K562 (cell line): ENCODE measurements around the gene ECD. TPM values are rescaled to one million over a fixed set of nuclear protein-coding genes. Genes with fewer than 3 reads are reported as not detected.
A peak's percentile ranks its signal among the peaks of the same experiment; 100 is the strongest.
"Not testable (repeated sequence)": the region's sequence is repeated elsewhere in the genome, so short reads cannot be mapped to it uniquely, and the experiment has no call there.

Experiments used
- ATAC-seq: fragments of 200-7000 bp; cut with Tn5 transposase; 3 replicates; pipeline ENCODE4 v1.9.1; 2020; ENCODE audit warnings: moderate library complexity
- BruUV-seq: library from RNA; stranded (reverse); fragments of 400-500 nt; replicated peaks from 2 replicates; lab custom pipeline; 2021; lab: Mats Ljungman, UMichigan
- CTCF ChIA-PET: fragments of 300-600 bp; formaldehyde crosslinking; extraction: SDS; loops from one replicate; lab custom pipeline; 2021; ENCODE audit warnings: low intra/inter-chr PET ratio; lab: Yijun Ruan, JAX
- POLR2A ChIA-PET: fragments of 300-600, 350-650 bp; sonication (Branson Sonifier 250); formaldehyde crosslinking; extraction: SDS; loops from one replicate; lab custom pipeline; 2021; ENCODE audit warnings: antibody characterized with exemption, inconsistent platforms; lab: Yijun Ruan, JAX
- DNase-seq, 4 experiments: peaks; one replicate each; pipeline versions ENCODE4 v3.0.0 to v3.0.0-alpha.2; 2011 to 2018; ENCODE audit warnings: low spot score in 3 of 4, mixed read lengths in 3 of 4; ENCODE audit errors: extremely low read depth in 1 of 4
- FAIRE-seq: peaks from 2 replicates; lab custom pipeline; 2011; peaks lifted over from hg19 to GRCh38; lab: Jason Lieb, UNC
- H2AFZ ChIP-seq: 2 replicates; pipeline ENCODE4 v1.6.0; 2011; ENCODE audit warnings: low read depth, low read length, control low read depth, inconsistent platforms
- H3K27ac ChIP-seq: fragments of 200-600 bp; 3 replicates; pipeline ENCODE4 v1.8.0; 2011; ENCODE audit warnings: low read depth, mild to moderate bottlenecking, control low read depth, inconsistent platforms, low read length, moderate library complexity, mixed read lengths; ENCODE audit errors: extremely low read depth
- H3K27me3 ChIP-seq, 2 experiments: fragments of 300-600 bp in 1 of 2; 2 replicates in 1 of 2; 3 replicates in 1 of 2; pipeline versions ENCODE4 v1.6.0 to v1.8.0; 2011; ENCODE audit warnings: inconsistent platforms in 2 of 2, low read length in 2 of 2, mild to moderate bottlenecking in 1 of 2, mixed read lengths in 1 of 2, moderate library complexity in 1 of 2; ENCODE audit not compliant: control insufficient read depth in 2 of 2, insufficient read depth in 2 of 2
- H3K36me3 ChIP-seq: fragments of 300-600 bp; 3 replicates; pipeline ENCODE4 v1.8.0; 2011; ENCODE audit warnings: mild to moderate bottlenecking, low read length, inconsistent platforms; ENCODE audit not compliant: control insufficient read depth, insufficient read depth
- H3K4me1 ChIP-seq, 2 experiments: fragments of 200-600 bp in 1 of 2; replicated peaks in 1 of 2; 2 replicates in 1 of 2; 3 replicates in 1 of 2; pipeline versions ENCODE4 v1.5.1 to v1.8.0; 2011; ENCODE audit warnings: inconsistent platforms in 2 of 2, low read length in 2 of 2, mild to moderate bottlenecking in 1 of 2, mixed read lengths in 1 of 2, moderate library complexity in 1 of 2; ENCODE audit not compliant: control insufficient read depth in 2 of 2, insufficient read depth in 2 of 2
- H3K4me2 ChIP-seq: 2 replicates; pipeline ENCODE4 v1.6.1; 2011; ENCODE audit warnings: low read length, control low read depth, inconsistent platforms, mixed read lengths; ENCODE audit not compliant: insufficient read depth
- H3K4me3 ChIP-seq: fragments of 200-600 bp; sonication (generic), shearing (Covaris generic); 2 replicates; pipeline ENCODE4 v1.5.1; 2016; ENCODE audit warnings: control low read depth, inconsistent platforms
- H3K79me2 ChIP-seq: fragments of 200-600 bp; 3 replicates; pipeline ENCODE4 v1.8.0; 2011; ENCODE audit warnings: low read length, inconsistent platforms; ENCODE audit not compliant: control insufficient read depth, insufficient read depth
- H3K9ac ChIP-seq, 2 experiments: 2 replicates each; pipeline versions ENCODE4 v1.6.0 to v1.6.1; 2011; ENCODE audit warnings: low read depth in 2 of 2, low read length in 2 of 2, control low read depth in 1 of 2, inconsistent platforms in 1 of 2, mild to moderate bottlenecking in 1 of 2, mixed read lengths in 1 of 2; ENCODE audit not compliant: insufficient read depth in 1 of 2
- H3K9me1 ChIP-seq: one replicate; pipeline ENCODE4 v1.6.0; 2011; ENCODE audit warnings: inconsistent platforms, mild to moderate bottlenecking, low read length, moderate library complexity; ENCODE audit not compliant: control insufficient read depth, insufficient read depth
- H3K9me3 ChIP-seq: replicated peaks from 2 replicates; pipeline ENCODE4 v1.5.1; 2011; ENCODE audit warnings: low read depth, low read length, inconsistent platforms; ENCODE audit not compliant: control insufficient read depth, insufficient read depth
- H4K20me1 ChIP-seq: replicated peaks from 2 replicates; pipeline ENCODE4 v1.6.1; 2011; ENCODE audit warnings: low read length, inconsistent platforms, mixed read lengths; ENCODE audit not compliant: control insufficient read depth, insufficient read depth
- BCOR ChIP-seq: fragments of 450-650 bp; IDR thresholded peaks from 2 replicates; pipeline ENCODE4 v1.6.1; 2016
- MNT ChIP-seq, 2 experiments: fragments of 450-650 bp; conservative IDR thresholded peaks; 2 replicates each; pipeline ENCODE4 v1.6.1; 2017; ENCODE audit warnings: mild to moderate bottlenecking in 2 of 2, moderate library complexity in 2 of 2
- NR2C1 ChIP-seq, 2 experiments: fragments of 450-650 bp; IDR thresholded peaks; 2 replicates each; pipeline ENCODE4 v1.6.1; 2017; ENCODE audit warnings: mild to moderate bottlenecking in 2 of 2, antibody characterized with exemption in 1 of 2, inconsistent platforms in 1 of 2, missing compliant biosample characterization in 1 of 2, missing genetic modification characterization in 1 of 2
- ZNF766 ChIP-seq: fragments of 200-800 bp; sonication (Bioruptor generic); conservative IDR thresholded peaks from 2 replicates; pipeline ENCODE4 v1.6.1; 2016; ENCODE audit warnings: missing genetic modification characterization, missing compliant biosample characterization
- WGBS: fragments of 100-300 bp; shearing (Covaris generic); methylation state at CpG from one replicate; pipeline ENCODE4 v1.1.6; 2016; ENCODE audit warnings: low coverage, mixed read lengths; ENCODE audit not compliant: insufficient coverage; ENCODE audit errors: missing lambda C conversion rate; 5-methylcytosine and 5-hydroxymethylcytosine counted together
- in situ Hi-C: fragments of 300-500 bp; cut with MboI; formaldehyde crosslinking; loops from 4 replicates; pipeline ENCODE4 v1.15.0; 2018; ENCODE audit warnings: inconsistent platforms, mixed read lengths
- intact Hi-C: fragments of 100-400 bp; cut with micrococcal nuclease; formaldehyde crosslinking; loops from 2 replicates; pipeline ENCODE4 v1.14.2; 2022
- polyA plus RNA-seq, 8 experiments: library from polyadenylated mRNA; depleted of rRNA in 4 of 8; stranded (reverse) in 5 of 8; unstranded in 3 of 8; fragments of >200 nt; fragmentation: Nextera tagmentation in 2 of 8; fragmentation: Illumina TruSeq in 1 of 8; extraction: Ambion mirVana in 2 of 8; extraction: Trizol in 1 of 8; gene quantifications; 2 replicates each; pipeline versions ENCODE4 v1.2.1 to v1.2.3, GENCODE V29; 2011 to 2014; ENCODE audit warnings: inconsistent platforms in 1 of 8, missing spikeins in 1 of 8
- total RNA-seq, 7 experiments: library from RNA; depleted of rRNA in 6 of 7; stranded (reverse); fragments of >200 nt in 6 of 7; fragmentation: Illumina TruSeq in 2 of 7; extraction: Trizol in 2 of 7; gene quantifications; 2 replicates each; pipeline versions ENCODE4 v1.2.1 to v1.2.3, GENCODE V29; 2011 to 2021; ENCODE audit warnings: low replicate concordance in 1 of 7

The ECD gene
- total and polyA plus RNA-seq, 9 of the 15 experiments (the other 6 are each of a cell fraction or from before 2014, with no cell fraction given) = 33.5 to 79.9 (median 53.2) TPM

GRCh38 chr10:73152009-73152408 lies 15.8 kb downstream of the ECD start (continued):
- no peak for TF ChIP-seq ZNF766 (CRISPR knock-in tag)
- no peak for TF ChIP-seq MNT (conservative IDR thresholded peaks at IDR 0.05)
- TF ChIP-seq NR2C1 (IDR thresholded peaks at IDR 0.05) = no peak
- no peak for TF ChIP-seq NR2C1 (tag; IDR thresholded peaks at IDR 0.05)

GRCh38 chr10:73150633-73151413 lies 17.0 kb downstream of the ECD start:
- ATAC-seq, H3K9me3 ChIP-seq, FAIRE-seq, H3K4me2 ChIP-seq, H4K20me1 ChIP-seq, intact Hi-C loops, POLR2A ChIA-PET, H3K4me3 ChIP-seq, BruUV-seq, H3K4me1 ChIP-seq, H3K79me2 ChIP-seq, DNase-seq, H3K27me3 ChIP-seq, H3K9ac ChIP-seq, H3K9me1 ChIP-seq, H2AFZ ChIP-seq, H3K27ac ChIP-seq, in situ Hi-C loops, CTCF ChIA-PET: not testable (repeated sequence)
- 0 out of 2 replicates have a peak, but pooled peaks have one; percentile 9 for TF ChIP-seq BCOR
- WGBS = 92% methylated on average over 3 of the region's 8 CpGs
- H3K36me3 ChIP-seq = peaks cover 71% of the 10 kb centered on the region
